DND-41 (cell line): ENCODE data around the gene ADARB2.

ENCODE experiments used
- ATAC-seq: fragments of 200-7000 bp; cut with Tn5 transposase; 3 replicates; pipeline ENCODE4 v1.9.1; 2021; ENCODE audit warnings: low read depth; ENCODE audit not compliant: insufficient read depth
- DNase-seq: peaks from one replicate; pipeline ENCODE4 v3.0.0-alpha.2; 2020
- H2AFZ ChIP-seq: 2 replicates; pipeline ENCODE4 v1.6.0; 2012; ENCODE audit warnings: low read depth, low read length
- H3K27ac ChIP-seq: 2 replicates; pipeline ENCODE4 v1.5.1; 2012; ENCODE audit warnings: low read length, inconsistent platforms
- H3K27me3 ChIP-seq: fragments of 200-600 bp; sonication (generic); 2 replicates; pipeline ENCODE4 v1.6.0; 2012; ENCODE audit warnings: low read length, mild to moderate bottlenecking, inconsistent platforms; ENCODE audit not compliant: insufficient read depth, poor library complexity
- H3K36me3 ChIP-seq: 2 replicates; pipeline ENCODE4 v1.5.1; 2012; ENCODE audit warnings: low read length, inconsistent platforms; ENCODE audit not compliant: insufficient read depth
- H3K4me1 ChIP-seq: 2 replicates; pipeline ENCODE4 v1.5.1; 2012; ENCODE audit warnings: mild to moderate bottlenecking, low read length; ENCODE audit not compliant: insufficient read depth
- H3K4me2 ChIP-seq: 2 replicates; pipeline ENCODE4 v1.6.0; 2012; ENCODE audit warnings: mild to moderate bottlenecking, moderate library complexity, low read length, inconsistent platforms; ENCODE audit not compliant: insufficient read depth
- H3K4me3 ChIP-seq, 2 experiments: fragments of 200-600 bp in 1 of 2; shearing (Covaris generic) in 1 of 2; 2 replicates each; pipeline ENCODE4 v1.5.1; 2012 to 2016; ENCODE audit warnings: inconsistent platforms in 2 of 2, low read length in 2 of 2, mild to moderate bottlenecking in 2 of 2, low read depth in 1 of 2, moderate library complexity in 1 of 2
- H3K79me2 ChIP-seq: 2 replicates; pipeline ENCODE4 v1.6.0; 2012; ENCODE audit warnings: low read length, inconsistent platforms; ENCODE audit not compliant: insufficient read depth
- H3K9ac ChIP-seq: 2 replicates; pipeline ENCODE4 v1.6.0; 2012; ENCODE audit warnings: low read depth, mild to moderate bottlenecking, inconsistent platforms, low read length, moderate library complexity
- H3K9me3 ChIP-seq: 2 replicates; pipeline ENCODE4 v1.5.1; 2012; ENCODE audit warnings: low read length, moderate library complexity, mild to moderate bottlenecking, inconsistent platforms; ENCODE audit not compliant: insufficient read depth, severe bottlenecking
- H4K20me1 ChIP-seq: 2 replicates; pipeline ENCODE4 v1.6.0; 2012; ENCODE audit warnings: low read length; ENCODE audit not compliant: insufficient read depth
- EZH2 ChIP-seq: IDR thresholded peaks from 3 replicates; pipeline ENCODE4 v1.6.1; 2012; ENCODE audit warnings: borderline replicate concordance, low read depth, mild to moderate bottlenecking, moderate library complexity, low read length, inconsistent platforms; ENCODE audit not compliant: severe bottlenecking
- TF ChIP-seq, protein P1 (sequence below): IDR thresholded peaks from 2 replicates; pipeline ENCODE4 v1.5.1; 2012; ENCODE audit warnings: borderline replicate concordance, low read length, moderate library complexity, mild to moderate bottlenecking; ENCODE audit not compliant: poor library complexity, severe bottlenecking; ENCODE audit errors: extremely low read depth

ADARB2 gene

GRCh38 chr10:1559311-1559710, 178.0 kb downstream of the ADARB2 start:
- TF ChIP-seq, protein P1, sequence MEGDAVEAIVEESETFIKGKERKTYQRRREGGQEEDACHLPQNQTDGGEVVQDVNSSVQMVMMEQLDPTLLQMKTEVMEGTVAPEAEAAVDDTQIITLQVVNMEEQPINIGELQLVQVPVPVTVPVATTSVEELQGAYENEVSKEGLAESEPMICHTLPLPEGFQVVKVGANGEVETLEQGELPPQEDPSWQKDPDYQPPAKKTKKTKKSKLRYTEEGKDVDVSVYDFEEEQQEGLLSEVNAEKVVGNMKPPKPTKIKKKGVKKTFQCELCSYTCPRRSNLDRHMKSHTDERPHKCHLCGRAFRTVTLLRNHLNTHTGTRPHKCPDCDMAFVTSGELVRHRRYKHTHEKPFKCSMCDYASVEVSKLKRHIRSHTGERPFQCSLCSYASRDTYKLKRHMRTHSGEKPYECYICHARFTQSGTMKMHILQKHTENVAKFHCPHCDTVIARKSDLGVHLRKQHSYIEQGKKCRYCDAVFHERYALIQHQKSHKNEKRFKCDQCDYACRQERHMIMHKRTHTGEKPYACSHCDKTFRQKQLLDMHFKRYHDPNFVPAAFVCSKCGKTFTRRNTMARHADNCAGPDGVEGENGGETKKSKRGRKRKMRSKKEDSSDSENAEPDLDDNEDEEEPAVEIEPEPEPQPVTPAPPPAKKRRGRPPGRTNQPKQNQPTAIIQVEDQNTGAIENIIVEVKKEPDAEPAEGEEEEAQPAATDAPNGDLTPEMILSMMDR, result no peak
- TF ChIP-seq EZH2, result no peak
- Histone ChIP-seq H3K27ac (no peak overlapping the region), H3K9ac (no peak overlapping the region), H3K4me2 (no peak overlapping the region), H2AFZ (no peak overlapping the region), H3K27me3 (no peaks in the 10 kb centered on the region), H4K20me1 (no peaks in the 10 kb centered on the region), H3K36me3 (no peaks in the 10 kb centered on the region), H3K9me3 (no peaks in the 10 kb centered on the region), H3K4me1 (no peaks in the 10 kb centered on the region), H3K79me2 (no peaks in the 10 kb centered on the region), H3K4me3 (no peak overlapping the region)
- DNase-seq, result no peak
- no peak for ATAC-seq

DNA sequence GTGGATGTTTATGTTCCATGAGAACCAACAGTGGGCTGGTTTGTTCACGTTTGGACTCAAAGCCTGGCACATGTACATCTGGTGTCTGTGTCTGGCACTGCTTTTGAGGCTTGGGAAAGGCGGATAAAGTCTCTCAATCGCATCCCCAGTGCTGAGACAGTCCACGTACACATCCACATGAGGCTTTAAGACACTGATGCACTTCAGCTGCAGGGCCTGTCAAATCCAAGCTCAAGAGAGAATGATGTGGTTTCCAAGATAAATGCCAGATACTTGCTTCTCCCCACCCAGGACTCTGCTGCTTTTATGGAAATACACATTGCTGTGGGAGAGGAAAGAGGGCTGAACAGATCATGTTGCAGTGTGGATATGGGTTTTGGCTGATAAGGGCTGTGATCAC, 178.4 kb downstream of the ADARB2 start:
- Histone ChIP-seq H3K4me1 (no peaks in the 10 kb centered on the region), H3K27me3 (no peaks in the 10 kb centered on the region), H3K4me3 (no peak overlapping the region), H4K20me1 (no peaks in the 10 kb centered on the region), H2AFZ (no peak overlapping the region), H3K79me2 (no peaks in the 10 kb centered on the region), H3K36me3 (no peaks in the 10 kb centered on the region), H3K9ac (no peak overlapping the region), H3K27ac (no peak overlapping the region), H3K9me3 (no peaks in the 10 kb centered on the region), H3K4me2 (no peak overlapping the region)
- ATAC-seq (no peak), DNase-seq (no peak)
- TF ChIP-seq, protein P1, result no peak
- TF ChIP-seq EZH2, result no peak

GRCh38 chr10:1557081-1557480, 180.2 kb downstream of the ADARB2 start:
- Histone ChIP-seq H3K9me3 (no peaks in the 10 kb centered on the region), H3K36me3 (no peaks in the 10 kb centered on the region), H2AFZ (no peak overlapping the region), H3K4me1 (peaks cover 11% of the 10 kb centered on the region), H3K27ac (no peak overlapping the region), H3K27me3 (no peaks in the 10 kb centered on the region), H3K79me2 (no peaks in the 10 kb centered on the region), H3K4me3 (no peak overlapping the region), H3K9ac (no peak overlapping the region), H4K20me1 (no peaks in the 10 kb centered on the region), H3K4me2 (no peak overlapping the region)
- DNase-seq (no peak), ATAC-seq (no peak)
- TF ChIP-seq EZH2, result no peak

DNA sequence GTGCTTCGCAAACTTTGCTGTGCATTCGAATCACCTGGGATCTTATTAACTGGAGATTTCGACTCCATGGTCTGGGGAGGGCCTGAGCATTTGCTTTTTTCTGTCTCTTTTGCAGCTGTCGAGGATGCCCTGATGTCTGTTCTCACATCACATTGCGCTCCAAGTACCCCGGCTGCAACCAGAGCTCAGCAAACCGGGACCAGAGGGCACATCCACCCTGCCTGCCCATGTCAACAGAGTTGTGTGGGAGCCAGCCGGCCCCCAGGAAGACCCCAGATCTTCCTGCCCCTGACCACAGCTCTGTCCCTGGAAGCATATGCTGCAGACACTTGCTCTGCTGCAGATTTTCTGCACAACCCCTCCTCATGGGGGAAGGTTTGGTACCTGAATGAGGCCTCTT, 180.8 kb downstream of the ADARB2 start:
- Histone ChIP-seq H3K27me3 (no peaks in the 10 kb centered on the region), H3K4me1 (peaks cover 17% of the 10 kb centered on the region), H3K79me2 (no peaks in the 10 kb centered on the region), H3K36me3 (no peaks in the 10 kb centered on the region), H4K20me1 (no peaks in the 10 kb centered on the region), H3K27ac (no peak overlapping the region), H3K4me2 (no peak overlapping the region), H2AFZ (no peak overlapping the region), H3K9me3 (no peaks in the 10 kb centered on the region), H3K9ac (no peak overlapping the region), H3K4me3 (no peak overlapping the region)
- TF ChIP-seq EZH2, result no peak
- TF ChIP-seq, protein P1, result no peak
- DNase-seq (no peak), ATAC-seq (no peak)
